ENCODE measurements around the gene PRRX1. TPM values are rescaled to one million over a fixed set of nuclear protein-coding genes. Genes with fewer than 3 reads are reported as not detected.

PRRX1 gene
- polyA plus RNA-seq, 3 donors: not detected

GRCh38 chr1:170769691-170770090 is 105.8 kb downstream of the PRRX1 start:
- Mint-ChIP-seq H3K4me1 (no peaks in the 10 kb centered on the region), H3K27me3 (ENCODE audit: low read depth in 3 of 3) (peaks cover 0 to 3% (median 0%) of the 10 kb centered on the region in 3 donors), H3K36me3 (no peaks in the 10 kb centered on the region), H3K9me3 (peaks cover 0 to 2% (median 0%) of the 10 kb centered on the region in 7 donors), H3K4me3 (no peak overlapping the region), H3K27ac (no peak overlapping the region)
- Histone ChIP-seq H3K36me3 (replicated peaks in 1 of 2; ENCODE audit: control insufficient read depth in 1 of 2, insufficient read depth in 2 of 2, low read length in 2 of 2) (no peaks in the 10 kb centered on the region), H4K20me1 (ENCODE audit: insufficient read depth, low read length) (no peaks in the 10 kb centered on the region), H3K9me3 (replicated peaks in 1 of 2; ENCODE audit: control insufficient read depth in 1 of 2, insufficient read depth in 1 of 2, low read length in 2 of 2) (no peaks in the 10 kb centered on the region), H3K4me1 (ENCODE audit: control insufficient read depth in 1 of 2, insufficient read depth in 2 of 2, low read length in 2 of 2) (no peaks in the 10 kb centered on the region), H3K27me3 (ENCODE audit: control insufficient read depth in 2 of 2, insufficient read depth in 2 of 2, low read length in 2 of 2) (no peaks in the 10 kb centered on the region), H3K9ac (ENCODE audit: insufficient read depth, low read length, poor library complexity, severe bottlenecking) (no peak overlapping the region), H3K27ac (ENCODE audit: low read depth in 1 of 2, low read length in 2 of 2) (no peak overlapping the region), H3K4me3 (replicated peaks in 1 of 3; ENCODE audit: low read depth in 2 of 3, low read length in 3 of 3) (no peak overlapping the region), H2AFZ (ENCODE audit: insufficient read depth, low read depth, low read length, poor library complexity, severe bottlenecking) (no peak overlapping the region), H3K4me2 (replicated peaks; ENCODE audit: extremely low read depth, low read length, poor library complexity, severe bottlenecking) (no peak overlapping the region), H3K79me2 (ENCODE audit: insufficient read depth, low read length) (no peaks in the 10 kb centered on the region)
- WGBS (ENCODE audit: insufficient coverage): no CpG with 5 or more reads among the region's 1 CpG
- no peak for TF ChIP-seq CTCF (IDR thresholded peaks at IDR 0.05)
- DNase-seq: no peak
- intact Hi-C loops (cut with micrococcal nuclease): no loop called here

GRCh38 chr1:170770254-170770653 is 106.3 kb downstream of the PRRX1 start:
- no peak for DNase-seq
- H3K4me2 ChIP-seq (replicated peaks; ENCODE audit: extremely low read depth, low read length, poor library complexity, severe bottlenecking): no peak overlapping the region
- H3K4me1 ChIP-seq (ENCODE audit: control insufficient read depth in 1 of 2, insufficient read depth in 2 of 2, low read length in 2 of 2): no peaks in the 10 kb centered on the region
- no peaks in the 10 kb centered on the region for H3K27me3 ChIP-seq (ENCODE audit: control insufficient read depth in 2 of 2, insufficient read depth in 2 of 2, low read length in 2 of 2)
- no peaks in the 10 kb centered on the region for H3K79me2 ChIP-seq (ENCODE audit: insufficient read depth, low read length)
- no peaks in the 10 kb centered on the region for H3K4me1 Mint-ChIP-seq
- H3K36me3 ChIP-seq (replicated peaks in 1 of 2; ENCODE audit: control insufficient read depth in 1 of 2, insufficient read depth in 2 of 2, low read length in 2 of 2): no peaks in the 10 kb centered on the region
- no peaks in the 10 kb centered on the region for H4K20me1 ChIP-seq (ENCODE audit: insufficient read depth, low read length)
- H3K9me3 Mint-ChIP-seq: peaks cover 0 to 2% (median 0%) of the 10 kb centered on the region in 7 donors
- no peak overlapping the region for H3K4me3 Mint-ChIP-seq
- H3K27ac ChIP-seq (ENCODE audit: low read depth in 1 of 2, low read length in 2 of 2): no peak overlapping the region
- no peaks in the 10 kb centered on the region for H3K9me3 ChIP-seq (replicated peaks in 1 of 2; ENCODE audit: control insufficient read depth in 1 of 2, insufficient read depth in 1 of 2, low read length in 2 of 2)
- no peak overlapping the region for H3K27ac Mint-ChIP-seq
- intact Hi-C loops (cut with micrococcal nuclease): no loop called here
- peaks cover 0 to 3% (median 0%) of the 10 kb centered on the region in 3 donors for H3K27me3 Mint-ChIP-seq (ENCODE audit: low read depth in 3 of 3)
- no peak overlapping the region for H2AFZ ChIP-seq (ENCODE audit: insufficient read depth, low read depth, low read length, poor library complexity, severe bottlenecking)
- no peaks in the 10 kb centered on the region for H3K36me3 Mint-ChIP-seq
- H3K4me3 ChIP-seq (replicated peaks in 1 of 3; ENCODE audit: low read depth in 2 of 3, low read length in 3 of 3): no peak overlapping the region
- no peak for TF ChIP-seq CTCF (IDR thresholded peaks at IDR 0.05)
- no peak overlapping the region for H3K9ac ChIP-seq (ENCODE audit: insufficient read depth, low read length, poor library complexity, severe bottlenecking)
